Measurements from ENCODE around the gene SLC25A39.

DNA sequence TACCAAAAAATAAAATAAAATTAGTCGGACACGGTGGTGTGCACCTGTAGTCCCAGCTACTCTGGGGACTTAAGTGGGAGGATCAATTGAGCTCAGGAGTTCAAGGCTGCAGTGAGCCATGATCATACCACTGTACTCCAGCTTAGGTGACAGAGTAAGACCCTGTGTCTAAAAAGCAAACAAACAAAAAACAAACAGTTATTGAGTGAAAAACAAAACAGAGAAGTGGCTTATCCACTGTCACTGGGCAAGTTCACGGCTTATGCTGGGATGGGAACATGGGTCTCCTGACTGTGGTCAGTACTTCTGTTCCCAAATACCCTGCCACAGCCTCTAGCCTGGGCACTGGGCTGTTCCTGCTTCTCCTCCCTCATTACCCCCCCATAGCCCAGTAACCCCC, 10.9 kb upstream of the SLC25A39 start:
- no peak for TF ChIP-seq POLR2A (IDR thresholded peaks at IDR 0.05)
- TF ChIP-seq, protein P1, sequence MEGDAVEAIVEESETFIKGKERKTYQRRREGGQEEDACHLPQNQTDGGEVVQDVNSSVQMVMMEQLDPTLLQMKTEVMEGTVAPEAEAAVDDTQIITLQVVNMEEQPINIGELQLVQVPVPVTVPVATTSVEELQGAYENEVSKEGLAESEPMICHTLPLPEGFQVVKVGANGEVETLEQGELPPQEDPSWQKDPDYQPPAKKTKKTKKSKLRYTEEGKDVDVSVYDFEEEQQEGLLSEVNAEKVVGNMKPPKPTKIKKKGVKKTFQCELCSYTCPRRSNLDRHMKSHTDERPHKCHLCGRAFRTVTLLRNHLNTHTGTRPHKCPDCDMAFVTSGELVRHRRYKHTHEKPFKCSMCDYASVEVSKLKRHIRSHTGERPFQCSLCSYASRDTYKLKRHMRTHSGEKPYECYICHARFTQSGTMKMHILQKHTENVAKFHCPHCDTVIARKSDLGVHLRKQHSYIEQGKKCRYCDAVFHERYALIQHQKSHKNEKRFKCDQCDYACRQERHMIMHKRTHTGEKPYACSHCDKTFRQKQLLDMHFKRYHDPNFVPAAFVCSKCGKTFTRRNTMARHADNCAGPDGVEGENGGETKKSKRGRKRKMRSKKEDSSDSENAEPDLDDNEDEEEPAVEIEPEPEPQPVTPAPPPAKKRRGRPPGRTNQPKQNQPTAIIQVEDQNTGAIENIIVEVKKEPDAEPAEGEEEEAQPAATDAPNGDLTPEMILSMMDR (IDR thresholded peaks at IDR 0.05), result no peak

Measured in Peyer's patch (tissue), 4 donors.